Amygdala (tissue), 56 donors: ENCODE results near the gene TPPP2.

Experiments
- DNase-seq, 56 donors: peaks; one replicate each; lab custom pipeline; 2025; lab: John Stamatoyannopoulos, UW

The TPPP2 gene

DNA sequence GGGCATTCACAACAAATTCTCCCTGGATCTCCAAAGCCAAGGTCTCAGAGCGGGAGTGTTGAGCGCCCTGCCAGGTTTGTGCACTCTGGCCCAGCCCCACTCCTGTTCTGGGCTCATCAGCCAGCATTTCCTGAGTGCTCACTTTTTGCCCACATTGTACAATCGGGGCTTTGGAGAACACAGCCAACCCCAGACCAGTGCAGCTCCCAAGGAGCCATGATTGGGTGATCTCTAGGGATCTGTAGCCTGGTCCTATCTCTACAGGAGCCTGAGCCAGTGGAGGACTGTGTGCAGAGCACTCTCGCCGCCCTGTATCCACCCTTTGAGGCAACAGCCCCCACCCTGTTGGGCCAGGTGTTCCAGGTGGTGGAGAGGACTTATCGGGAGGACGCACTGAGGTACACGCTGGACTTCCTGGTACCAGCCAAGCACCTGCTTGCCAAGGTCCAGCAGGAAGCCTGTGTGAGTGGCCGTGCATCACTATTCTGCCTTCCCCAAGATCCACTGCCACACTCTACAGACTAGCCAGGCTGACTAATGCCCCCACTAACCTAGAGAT is 42.8 kb downstream of the TPPP2 start:
- DNase-seq, result peak in 1 of 56 donors; percentile 10

DNA sequence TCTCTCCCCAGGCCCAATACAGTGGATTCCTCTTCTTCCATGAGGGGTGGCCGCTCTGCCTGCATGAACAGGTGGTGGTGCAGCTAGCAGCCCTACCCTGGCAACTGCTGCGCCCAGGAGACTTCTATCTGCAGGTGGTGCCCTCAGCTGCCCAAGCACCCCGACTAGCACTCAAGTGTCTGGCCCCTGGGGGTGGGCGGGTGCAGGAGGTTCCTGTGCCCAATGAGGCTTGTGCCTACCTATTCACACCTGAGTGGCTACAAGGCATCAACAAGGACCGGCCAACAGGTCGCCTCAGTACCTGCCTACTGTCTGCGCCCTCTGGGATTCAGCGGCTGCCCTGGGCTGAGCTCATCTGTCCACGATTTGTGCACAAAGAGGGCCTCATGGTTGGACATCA is 43.9 kb downstream of the TPPP2 start:
- DNase-seq, result no peak

DNA sequence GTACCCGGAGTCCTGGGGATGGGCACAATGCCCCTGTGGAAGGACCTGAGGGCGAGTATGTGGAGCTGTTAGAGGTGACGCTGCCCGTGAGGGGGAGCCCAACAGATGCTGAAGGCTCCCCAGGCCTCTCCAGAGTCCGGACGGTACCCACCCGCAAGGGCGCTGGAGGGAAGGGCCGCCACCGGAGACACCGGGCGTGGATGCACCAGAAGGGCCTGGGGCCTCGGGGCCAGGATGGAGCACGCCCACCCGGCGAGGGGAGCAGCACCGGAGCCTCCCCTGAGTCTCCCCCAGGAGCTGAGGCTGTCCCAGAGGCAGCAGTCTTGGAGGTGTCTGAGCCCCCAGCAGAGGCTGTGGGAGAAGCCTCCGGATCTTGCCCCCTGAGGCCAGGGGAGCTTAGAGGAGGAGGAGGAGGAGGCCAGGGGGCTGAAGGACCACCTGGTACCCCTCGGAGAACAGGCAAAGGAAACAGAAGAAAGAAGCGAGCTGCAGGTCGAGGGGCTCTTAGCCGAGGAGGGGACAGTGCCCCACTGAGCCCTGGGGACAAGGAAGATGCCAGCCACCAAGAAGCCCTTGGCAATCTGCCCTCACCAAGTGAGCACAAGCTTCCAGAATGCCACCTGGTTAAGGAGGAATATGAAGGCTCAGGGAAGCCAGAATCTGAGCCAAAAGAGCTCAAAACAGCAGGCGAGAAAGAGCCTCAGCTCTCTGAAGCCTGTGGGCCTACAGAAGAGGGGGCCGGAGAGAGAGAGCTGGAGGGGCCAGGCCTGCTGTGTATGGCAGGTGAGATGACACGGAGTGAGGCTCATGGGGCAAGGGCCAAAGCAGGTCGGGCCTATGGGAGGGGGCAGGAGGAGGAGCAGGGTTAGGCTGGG is 44.6 kb downstream of the TPPP2 start:
- DNase-seq, result no peak

DNA sequence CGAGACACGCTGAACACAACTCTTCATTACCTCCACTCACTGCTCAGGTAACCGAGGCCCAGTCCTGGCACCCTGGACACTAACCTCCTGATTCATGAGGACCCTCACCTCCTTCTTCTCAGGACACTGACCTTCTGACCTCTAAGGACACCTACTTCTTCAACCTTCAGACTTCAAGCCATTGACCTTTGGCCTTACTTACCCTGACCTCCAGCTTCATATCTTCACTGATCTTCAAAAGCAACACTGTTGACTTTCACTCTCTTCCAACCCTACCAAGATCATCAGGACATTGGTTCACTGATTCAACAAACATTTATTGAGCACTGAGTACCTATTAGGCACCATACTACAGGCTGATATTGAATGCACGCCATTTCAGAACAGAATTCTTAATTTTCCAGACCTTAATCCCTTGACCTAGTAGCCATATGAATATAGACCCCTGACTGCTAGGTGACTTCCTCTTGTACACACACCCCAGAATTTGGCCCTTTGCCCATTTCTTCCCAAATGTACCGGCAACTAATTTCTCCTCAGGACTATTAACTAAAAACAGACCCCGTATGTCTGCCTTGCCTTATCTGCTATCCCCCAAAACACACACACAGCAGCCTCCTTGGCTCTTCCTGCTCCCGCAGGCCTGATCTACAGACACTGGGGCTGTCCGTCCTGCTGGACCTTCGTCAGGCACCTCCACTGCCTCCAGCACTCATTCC is 45.9 kb downstream of the TPPP2 start:
- DNase-seq, result no peak

DNA sequence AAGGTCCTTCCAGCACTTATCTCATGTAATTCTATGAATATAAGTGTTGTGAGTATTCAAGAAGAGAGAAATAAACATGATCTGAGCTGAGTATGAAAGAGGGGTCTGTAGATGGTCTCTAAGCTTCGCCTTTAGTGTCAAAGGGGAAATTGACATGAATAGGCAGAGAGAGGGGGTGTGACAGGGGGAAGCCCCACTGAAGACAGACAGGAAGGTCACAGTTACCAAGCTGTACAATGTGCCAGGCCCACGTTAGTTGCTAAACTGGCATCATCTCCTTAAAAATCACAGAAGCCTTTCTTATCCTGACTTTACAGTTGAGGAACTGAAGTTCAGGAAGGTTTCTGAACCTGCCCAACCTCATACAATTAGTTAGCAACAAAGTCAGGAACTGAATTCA is 47.7 kb downstream of the TPPP2 start:
- DNase-seq, result no peak

DNA sequence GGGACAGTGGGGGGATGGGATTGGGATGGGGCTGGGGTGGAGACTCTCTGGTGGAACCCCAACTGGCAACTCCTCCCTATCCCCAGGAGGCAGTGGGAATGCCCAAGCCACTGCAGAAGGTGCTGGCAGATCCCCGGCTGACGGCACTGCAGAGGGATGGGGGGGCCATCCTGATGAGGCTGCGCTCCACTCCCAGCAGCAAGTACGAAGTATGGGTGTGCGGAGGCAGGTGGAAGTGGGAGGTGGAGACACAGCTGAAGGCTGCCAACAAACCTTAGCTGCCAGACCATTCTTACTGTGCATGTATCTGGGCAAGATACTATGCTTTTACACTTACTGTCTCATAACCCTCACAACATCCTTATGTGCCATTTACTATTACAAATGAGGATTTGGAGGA is 48.3 kb downstream of the TPPP2 start:
- DNase-seq, result peak in 5 of 56 donors; percentile 22 to 44 (median 25)

DNA sequence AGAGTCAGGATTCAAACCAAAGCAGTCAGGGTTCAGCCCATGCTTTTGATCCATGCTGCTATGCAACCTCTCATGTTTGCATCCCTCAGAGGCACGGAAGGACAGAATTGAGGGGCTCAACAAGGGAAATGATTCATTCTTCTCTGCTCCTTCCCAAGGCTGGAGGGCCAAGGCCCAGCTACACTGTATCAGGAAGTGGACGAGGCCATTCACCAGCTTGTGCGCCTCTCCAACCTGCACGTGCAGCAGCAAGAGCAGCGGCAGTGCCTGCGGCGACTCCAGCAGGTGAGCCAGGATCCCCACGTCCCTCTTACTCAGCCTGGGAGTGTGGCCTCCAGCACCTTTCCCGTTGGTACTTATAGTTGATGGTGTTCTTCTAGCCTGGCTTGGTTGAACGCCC is 48.7 kb downstream of the TPPP2 start:
- DNase-seq, result no peak

DNA sequence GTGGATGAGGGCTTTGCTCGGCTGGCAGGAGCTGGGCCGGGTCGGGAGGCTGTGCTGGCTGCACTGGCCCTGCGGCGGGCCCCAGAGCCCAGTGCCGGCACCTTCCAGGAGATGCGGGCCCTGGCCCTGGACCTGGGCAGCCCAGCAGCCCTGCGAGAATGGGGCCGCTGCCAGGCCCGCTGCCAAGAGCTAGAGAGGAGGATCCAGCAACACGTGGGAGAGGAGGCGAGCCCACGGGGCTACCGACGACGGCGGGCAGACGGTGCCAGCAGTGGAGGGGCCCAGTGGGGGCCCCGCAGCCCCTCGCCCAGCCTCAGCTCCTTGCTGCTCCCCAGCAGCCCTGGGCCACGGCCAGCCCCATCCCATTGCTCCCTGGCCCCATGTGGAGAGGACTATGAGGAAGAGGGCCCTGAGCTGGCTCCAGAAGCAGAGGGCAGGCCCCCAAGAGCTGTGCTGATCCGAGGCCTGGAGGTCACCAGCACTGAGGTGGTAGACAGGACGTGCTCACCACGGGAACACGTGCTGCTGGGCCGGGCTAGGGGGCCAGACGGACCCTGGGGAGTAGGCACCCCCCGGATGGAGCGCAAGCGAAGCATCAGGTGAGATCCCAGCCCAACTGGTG is 51.6 kb downstream of the TPPP2 start:
- DNase-seq, result no peak
